Measurements from ENCODE around the gene MSANTD7. TPM values are rescaled to one million over a fixed set of nuclear protein-coding genes. Genes with fewer than 3 reads are reported as not detected.

The MSANTD7 gene
- total and polyA plus RNA-seq, 10 donors, result 2.4 to 18.4 (median 11.5) TPM

- Histone ChIP-seq H3K27me3 (replicated peaks in 1 of 7) (no peaks in the 10 kb centered on the region), H3K27ac (peak overlapping the region; percentile 42 to 95 (median 94)), H3K9me3 (no peaks in the 10 kb centered on the region), H3K36me3 (no peaks in the 10 kb centered on the region), H3K4me3 (peak overlapping the region; percentile 87 to 100 (median 99)), H3K4me1 (peaks cover 14 to 42% (median 28%) of the 10 kb centered on the region in 6 donors)
- TF ChIP-seq POLR2AphosphoS5 (IDR thresholded peaks at IDR 0.05) (no peak), CTCF (IDR thresholded peaks at IDR 0.05 in 8 of 11, conservative IDR thresholded peaks at IDR 0.05 in 3 of 11) (no peak), POLR2A (IDR thresholded peaks at IDR 0.05) (no peak)
- no peak for DNase-seq
- 0 to 2% (median 0%) methylated on average over 36 to 60 of the region's 60 CpGs for WGBS, 5 donors
- intact Hi-C loops (cut with DNase I; ENCODE audit: low total_unique reads), result no loop called here
Measured at GRCh38 chr10:14879124-14879927, 41.2 kb downstream of the MSANTD7 start.

- no peaks in the 10 kb centered on the region for H3K27me3 ChIP-seq (replicated peaks in 1 of 7)
- no peak overlapping the region for H3K27ac ChIP-seq
- H3K4me3 ChIP-seq, result peak overlapping the region in 7 of 8 donors; percentile 87 to 100 (median 99)
- no peaks in the 10 kb centered on the region for H3K9me3 ChIP-seq
- no peak for TF ChIP-seq CTCF (IDR thresholded peaks at IDR 0.05 in 8 of 11, conservative IDR thresholded peaks at IDR 0.05 in 3 of 11)
- no peak for TF ChIP-seq POLR2AphosphoS5 (IDR thresholded peaks at IDR 0.05)
- no peak for TF ChIP-seq POLR2A (IDR thresholded peaks at IDR 0.05)
- WGBS, 5 donors, result 0 to 10% (median 3%) methylated on average over 5 of the region's 5 CpGs
- H3K36me3 ChIP-seq, result no peaks in the 10 kb centered on the region
- H3K4me1 ChIP-seq, result peaks cover 14 to 42% (median 28%) of the 10 kb centered on the region in 6 donors
- intact Hi-C loops (cut with DNase I; ENCODE audit: low total_unique reads), result no loop called here
- DNase-seq, result no peak
Measured at GRCh38 chr10:14879928-14880193, 41.8 kb downstream of the MSANTD7 start.

GRCh38 chr10:14880229-14880628 lies 42.1 kb downstream of the MSANTD7 start:
- H3K27ac ChIP-seq, result no peak overlapping the region
- 65 to 82% (median 69%) methylated on average over 7 of the region's 7 CpGs for WGBS, 5 donors
- H3K27me3 ChIP-seq (replicated peaks in 1 of 7), result no peaks in the 10 kb centered on the region
- H3K36me3 ChIP-seq, result no peaks in the 10 kb centered on the region
- DNase-seq, result no peak
- H3K4me1 ChIP-seq, result peaks cover 14 to 42% (median 28%) of the 10 kb centered on the region in 6 donors
- H3K4me3 ChIP-seq, result peak overlapping the region in 3 of 8 donors; percentile 87 to 99 (median 93)
- intact Hi-C loops (cut with DNase I; ENCODE audit: low total_unique reads), result no loop called here
- H3K9me3 ChIP-seq, result no peaks in the 10 kb centered on the region
- TF ChIP-seq POLR2AphosphoS5 (IDR thresholded peaks at IDR 0.05), result no peak
- no peak for TF ChIP-seq CTCF (IDR thresholded peaks at IDR 0.05 in 8 of 11, conservative IDR thresholded peaks at IDR 0.05 in 3 of 11)
- no peak for TF ChIP-seq POLR2A (IDR thresholded peaks at IDR 0.05)

- H3K27me3 ChIP-seq (replicated peaks in 1 of 7), result no peaks in the 10 kb centered on the region
- peaks cover 6 to 17% (median 13%) of the 10 kb centered on the region in 6 donors for H3K4me1 ChIP-seq
- H3K27ac ChIP-seq, result no peak overlapping the region
- peaks cover 0 to 10% (median 0%) of the 10 kb centered on the region in 6 donors for H3K36me3 ChIP-seq
- 83 to 92% (median 88%) methylated on average over 3 of the region's 3 CpGs for whole genome bisulfite sequencing, 5 donors
- no peak overlapping the region for H3K4me3 ChIP-seq
- no peak for DNase-seq
- intact Hi-C loops (cut with DNase I; ENCODE audit: low total_unique reads), result no loop called here
- TF ChIP-seq POLR2AphosphoS5 (IDR thresholded peaks at IDR 0.05), result no peak
- TF ChIP-seq CTCF (IDR thresholded peaks at IDR 0.05 in 8 of 11, conservative IDR thresholded peaks at IDR 0.05 in 3 of 11), result no peak
- TF ChIP-seq POLR2A (IDR thresholded peaks at IDR 0.05), result no peak
- no peaks in the 10 kb centered on the region for H3K9me3 ChIP-seq
Measured at GRCh38 chr10:14884082-14884481, 46.0 kb downstream of the MSANTD7 start.
